Caco-2 (cell line): Measurements from ENCODE around the gene ABHD11. TPM values are rescaled to one million over a fixed set of nuclear protein-coding genes. Genes with fewer than 3 reads are reported as not detected.

Source experiments
- BruUV-seq: library from RNA; stranded (reverse); fragments of 400-500 nt; replicated peaks from 2 replicates; lab custom pipeline; 2021; lab: Mats Ljungman, UMichigan
- CTCF ChIA-PET: fragments of 300-600 bp; sonication (Branson Sonifier 250); formaldehyde crosslinking; loops from one replicate; lab custom pipeline; 2022; ENCODE audit warnings: antibody characterized with exemption; lab: Charles Lee
- POLR2A ChIA-PET: fragments of 300-600 bp; sonication (Branson Sonifier 250); formaldehyde crosslinking; loops from one replicate; lab custom pipeline; 2022; ENCODE audit warnings: antibody characterized with exemption; lab: Charles Lee
- DNase-seq, 2 experiments: peaks; one replicate each; pipeline versions ENCODE4 v3.0.0 to v3.0.0-alpha.2; 2020 to 2022
- H3K27me3 ChIP-seq: replicated peaks from 2 replicates; pipeline ENCODE4 v1.6.0; 2011; ENCODE audit warnings: low read length; ENCODE audit not compliant: control insufficient read depth, insufficient read depth
- H3K36me3 ChIP-seq: 2 replicates; pipeline ENCODE4 v1.5.1; 2011; ENCODE audit warnings: low read length; ENCODE audit not compliant: control insufficient read depth, insufficient read depth
- H3K4me1 ChIP-seq: fragments of 250-450 bp; sonication (Bioruptor Pico); 2 replicates; pipeline ENCODE4 v1.5.1; 2020; ENCODE audit warnings: mild to moderate bottlenecking
- H3K4me3 ChIP-seq: 2 replicates; pipeline ENCODE4 v1.5.1; 2011; ENCODE audit warnings: low read depth, mild to moderate bottlenecking, control low read depth, low read length
- H3K9me3 ChIP-seq: fragments of 250-450 bp; sonication (Bioruptor Pico); 2 replicates; pipeline ENCODE4 v1.5.1; 2020; ENCODE audit warnings: mild to moderate bottlenecking, moderate library complexity
- H3K27ac Mint-ChIP-seq: one replicate; pipeline ENCODE4 v1.8.0; 2022; ENCODE audit warnings: mixed read lengths; ENCODE audit not compliant: unreplicated experiment
- H3K27me3 Mint-ChIP-seq: one replicate; pipeline ENCODE4 v1.8.0; 2022; ENCODE audit warnings: mixed read lengths; ENCODE audit not compliant: insufficient read depth, unreplicated experiment
- H3K36me3 Mint-ChIP-seq: one replicate; pipeline ENCODE4 v1.8.0; 2022; ENCODE audit warnings: mild to moderate bottlenecking, mixed read lengths; ENCODE audit not compliant: insufficient read depth, unreplicated experiment
- H3K4me1 Mint-ChIP-seq: one replicate; pipeline ENCODE4 v1.8.0; 2022; ENCODE audit warnings: low read depth, mixed read lengths; ENCODE audit not compliant: unreplicated experiment
- H3K4me3 Mint-ChIP-seq: one replicate; pipeline ENCODE4 v1.8.0; 2022; ENCODE audit warnings: mild to moderate bottlenecking, moderate library complexity, mixed read lengths; ENCODE audit not compliant: unreplicated experiment
- H3K9me3 Mint-ChIP-seq: one replicate; pipeline ENCODE4 v1.8.0; 2022; ENCODE audit warnings: mixed read lengths; ENCODE audit not compliant: unreplicated experiment
- intact Hi-C: fragments of 100-400 bp; cut with micrococcal nuclease; formaldehyde crosslinking; loops from one replicate; pipeline ENCODE4 v1.10.0; 2022; ENCODE audit not compliant: unreplicated experiment
- total RNA-seq: library from RNA; stranded (reverse); gene quantifications from 2 replicates; pipeline ENCODE4 v1.2.3, GENCODE V29; 2022
- TF ChIP-seq, protein P1 (sequence below), 2 experiments: fragments of 200-600 bp in 1 of 2; IDR thresholded peaks; 1 replicate in 1 of 2; 2 replicates in 1 of 2; pipeline versions ENCODE4 v1.5.1 to v1.8.0; 2011 to 2022; ENCODE audit warnings: antibody characterized with exemption in 1 of 2, control low read depth in 1 of 2, inconsistent platforms in 1 of 2, low read depth in 1 of 2, low read length in 1 of 2, mild to moderate bottlenecking in 1 of 2, moderate library complexity in 1 of 2; ENCODE audit not compliant: insufficient read depth in 1 of 2, severe bottlenecking in 1 of 2, unreplicated experiment in 1 of 2

ABHD11 gene
- total RNA-seq, 1 experiment from 2014 or later, result 38.9 TPM

DNA sequence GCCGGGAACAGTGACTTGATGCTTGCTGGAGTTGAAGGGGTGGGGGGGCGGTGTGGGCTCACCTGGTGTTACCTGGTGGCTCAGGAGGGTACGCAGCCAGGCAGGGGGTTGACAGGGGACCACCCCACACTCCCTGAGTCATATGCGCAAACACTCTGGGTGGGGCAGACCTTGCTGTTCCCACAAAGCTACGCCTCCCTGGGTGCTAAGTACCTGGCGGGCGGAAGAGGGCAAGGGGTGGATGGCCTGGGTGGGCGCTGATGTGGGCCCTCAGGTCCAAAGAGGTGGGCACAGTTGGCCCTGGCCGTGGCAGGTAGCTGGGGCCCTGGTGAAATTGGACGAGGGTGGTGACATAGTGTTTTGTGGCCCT, 33.1 kb downstream of the ABHD11 start:
- H3K4me3 Mint-ChIP-seq, result no peak overlapping the region
- no peak overlapping the region for H3K4me3 ChIP-seq
- H3K36me3 Mint-ChIP-seq, result peaks cover 64% of the 10 kb centered on the region
- no TSS peak for BruUV-seq
- POLR2A ChIA-PET, result no interaction called here
- H3K9me3 Mint-ChIP-seq, result no peaks in the 10 kb centered on the region
- no peaks in the 10 kb centered on the region for H3K4me1 ChIP-seq
- intact Hi-C loops, result no loop called here
- H3K27me3 ChIP-seq, result no peaks in the 10 kb centered on the region
- no peak overlapping the region for H3K27ac Mint-ChIP-seq
- no peaks in the 10 kb centered on the region for H3K4me1 Mint-ChIP-seq
- TF ChIP-seq, protein P1, sequence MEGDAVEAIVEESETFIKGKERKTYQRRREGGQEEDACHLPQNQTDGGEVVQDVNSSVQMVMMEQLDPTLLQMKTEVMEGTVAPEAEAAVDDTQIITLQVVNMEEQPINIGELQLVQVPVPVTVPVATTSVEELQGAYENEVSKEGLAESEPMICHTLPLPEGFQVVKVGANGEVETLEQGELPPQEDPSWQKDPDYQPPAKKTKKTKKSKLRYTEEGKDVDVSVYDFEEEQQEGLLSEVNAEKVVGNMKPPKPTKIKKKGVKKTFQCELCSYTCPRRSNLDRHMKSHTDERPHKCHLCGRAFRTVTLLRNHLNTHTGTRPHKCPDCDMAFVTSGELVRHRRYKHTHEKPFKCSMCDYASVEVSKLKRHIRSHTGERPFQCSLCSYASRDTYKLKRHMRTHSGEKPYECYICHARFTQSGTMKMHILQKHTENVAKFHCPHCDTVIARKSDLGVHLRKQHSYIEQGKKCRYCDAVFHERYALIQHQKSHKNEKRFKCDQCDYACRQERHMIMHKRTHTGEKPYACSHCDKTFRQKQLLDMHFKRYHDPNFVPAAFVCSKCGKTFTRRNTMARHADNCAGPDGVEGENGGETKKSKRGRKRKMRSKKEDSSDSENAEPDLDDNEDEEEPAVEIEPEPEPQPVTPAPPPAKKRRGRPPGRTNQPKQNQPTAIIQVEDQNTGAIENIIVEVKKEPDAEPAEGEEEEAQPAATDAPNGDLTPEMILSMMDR (IDR thresholded peaks at IDR 0.05; ENCODE audit: insufficient read depth in 1 of 2, low read depth in 1 of 2, low read length in 1 of 2, severe bottlenecking in 1 of 2, unreplicated experiment in 1 of 2), result no peak
- CTCF ChIA-PET, result no interaction called here
- peaks cover 1% of the 10 kb centered on the region; the same call in 1 of the 2 replicates for H3K36me3 ChIP-seq
- DNase-seq, result no peak
- H3K27me3 Mint-ChIP-seq, result no peaks in the 10 kb centered on the region
- no peaks in the 10 kb centered on the region for H3K9me3 ChIP-seq

GRCh38 chr7:73704640-73705550, 33.7 kb downstream of the ABHD11 start:
- peaks cover 2% of the 10 kb centered on the region for H3K4me1 ChIP-seq
- ChIA-PET CTCF (interaction anchor here (1.2 kb wide), 1 partner anchor 10 kb away, joined by 3 read pairs; no protein-coding TSS in a partner anchor), POLR2A (no interaction called here)
- Mint-ChIP-seq H3K4me3 (no peak overlapping the region), H3K36me3 (peaks cover 69% of the 10 kb centered on the region), H3K9me3 (no peaks in the 10 kb centered on the region), H3K27ac (no peak overlapping the region), H3K27me3 (no peaks in the 10 kb centered on the region), H3K4me1 (no peaks in the 10 kb centered on the region)
- H3K36me3 ChIP-seq, result peaks cover 1% of the 10 kb centered on the region; the same call in 1 of the 2 replicates
- no peaks in the 10 kb centered on the region for H3K27me3 ChIP-seq
- intact Hi-C loops, result no loop called here
- TF ChIP-seq, protein P1 (IDR thresholded peaks at IDR 0.05; ENCODE audit: insufficient read depth in 1 of 2, low read depth in 1 of 2, low read length in 1 of 2, severe bottlenecking in 1 of 2, unreplicated experiment in 1 of 2), result no peak
- BruUV-seq, result no TSS peak
- no peak for DNase-seq
- no peak overlapping the region for H3K4me3 ChIP-seq
- no peaks in the 10 kb centered on the region for H3K9me3 ChIP-seq

DNA sequence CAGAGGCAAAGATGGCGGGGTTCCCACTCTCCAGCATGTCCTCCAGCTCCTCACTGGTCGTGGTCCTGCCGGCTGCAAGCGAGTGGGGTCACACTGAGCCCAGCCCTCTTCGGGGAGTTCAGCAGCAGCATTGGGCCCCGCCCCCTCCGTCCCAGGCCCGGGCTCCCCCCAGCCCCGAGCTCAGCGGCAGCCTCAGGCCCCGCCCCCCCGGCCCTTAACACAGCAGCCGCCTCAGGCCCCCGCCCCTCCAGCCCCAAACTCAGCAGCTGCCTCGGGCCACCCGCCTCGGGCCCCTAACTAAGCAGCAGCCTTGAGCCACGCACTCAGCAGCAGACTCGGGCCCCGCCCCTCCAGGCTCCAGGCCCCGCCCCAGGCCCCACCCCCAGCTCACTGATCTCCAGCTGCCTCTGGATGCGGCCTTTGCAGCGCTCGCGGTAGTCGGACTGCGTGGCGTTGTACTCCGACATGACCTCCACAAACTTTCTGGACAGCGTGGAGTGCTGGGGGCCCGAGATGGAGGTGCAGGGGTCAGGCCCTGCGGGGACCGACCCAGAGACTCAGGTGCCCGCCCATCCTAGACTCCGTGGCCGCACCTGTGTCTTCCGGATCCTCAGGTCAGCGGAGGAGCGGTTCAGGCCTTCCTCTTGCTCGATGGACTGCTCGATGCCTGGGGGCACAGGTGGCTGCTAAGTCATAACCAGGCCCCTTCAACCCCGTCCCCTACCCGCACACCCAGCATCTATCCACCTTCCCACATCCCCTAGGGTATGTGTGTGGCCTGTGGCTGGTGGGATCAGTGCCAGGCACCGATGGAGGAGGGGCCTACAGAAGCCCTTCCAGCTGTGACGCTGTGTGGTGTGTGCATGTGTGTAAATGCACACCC, 34.6 kb downstream of the ABHD11 start:
- no peaks in the 10 kb centered on the region for H3K9me3 Mint-ChIP-seq
- no TSS peak for BruUV-seq
- H3K36me3 Mint-ChIP-seq, result peaks cover 77% of the 10 kb centered on the region
- intact Hi-C loops, result no loop called here
- H3K4me3 Mint-ChIP-seq, result no peak overlapping the region
- ChIA-PET POLR2A (no interaction called here), CTCF (interaction anchor here (0.6 to 1.2 kb wide), 2 partner anchors 11 to 34 kb away, joined by 3 read pairs; partner anchors contain the start of gene ABHD11)
- H3K27me3 Mint-ChIP-seq, result no peaks in the 10 kb centered on the region
- TF ChIP-seq, protein P1 (IDR thresholded peaks at IDR 0.05; ENCODE audit: insufficient read depth in 1 of 2, low read depth in 1 of 2, low read length in 1 of 2, severe bottlenecking in 1 of 2, unreplicated experiment in 1 of 2), result no peak
- Histone ChIP-seq H3K27me3 (no peaks in the 10 kb centered on the region), H3K36me3 (peaks cover 1% of the 10 kb centered on the region; the same call in 1 of the 2 replicates), H3K4me3 (no peak overlapping the region), H3K9me3 (no peaks in the 10 kb centered on the region), H3K4me1 (peaks cover 11% of the 10 kb centered on the region)
- DNase-seq, result no peak
- H3K4me1 Mint-ChIP-seq, result no peaks in the 10 kb centered on the region
- no peak overlapping the region for H3K27ac Mint-ChIP-seq
